GM12872 (cell line): Measurements from ENCODE around the gene FNDC3B.

Source experiments
- TF ChIP-seq, protein P1 (sequence below): IDR thresholded peaks from 3 replicates; pipeline ENCODE4 v1.5.1; 2011; ENCODE audit warnings: low read depth, mild to moderate bottlenecking, low read length, moderate library complexity; ENCODE audit not compliant: insufficient read depth

Gene FNDC3B

DNA sequence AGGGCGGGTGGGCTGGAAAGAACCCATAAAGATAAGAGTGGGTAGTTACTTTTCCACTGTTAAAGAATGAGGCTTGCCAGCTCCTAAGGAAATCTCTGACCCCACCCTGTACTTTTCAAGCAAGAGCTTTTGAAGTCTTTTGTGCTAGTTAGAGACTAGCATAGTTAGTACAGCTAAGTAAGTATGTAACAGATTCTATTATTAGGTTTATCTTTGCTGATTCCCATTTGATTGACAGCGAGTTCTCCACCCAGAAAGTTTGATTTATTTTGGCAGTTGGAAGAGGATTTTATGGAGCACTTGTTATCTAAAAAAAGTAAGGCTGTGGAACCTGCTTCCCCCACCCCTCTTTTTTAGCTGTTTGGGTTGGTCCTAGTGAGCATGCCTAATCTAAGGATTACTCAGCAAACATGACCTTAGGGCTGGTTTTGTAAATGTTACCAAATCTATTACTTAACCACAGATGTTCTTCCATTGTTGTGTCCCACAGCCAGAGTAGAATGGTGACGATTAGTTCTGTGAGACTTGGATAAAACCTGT is 57.6 kb downstream of the FNDC3B start:
- TF ChIP-seq, protein P1, sequence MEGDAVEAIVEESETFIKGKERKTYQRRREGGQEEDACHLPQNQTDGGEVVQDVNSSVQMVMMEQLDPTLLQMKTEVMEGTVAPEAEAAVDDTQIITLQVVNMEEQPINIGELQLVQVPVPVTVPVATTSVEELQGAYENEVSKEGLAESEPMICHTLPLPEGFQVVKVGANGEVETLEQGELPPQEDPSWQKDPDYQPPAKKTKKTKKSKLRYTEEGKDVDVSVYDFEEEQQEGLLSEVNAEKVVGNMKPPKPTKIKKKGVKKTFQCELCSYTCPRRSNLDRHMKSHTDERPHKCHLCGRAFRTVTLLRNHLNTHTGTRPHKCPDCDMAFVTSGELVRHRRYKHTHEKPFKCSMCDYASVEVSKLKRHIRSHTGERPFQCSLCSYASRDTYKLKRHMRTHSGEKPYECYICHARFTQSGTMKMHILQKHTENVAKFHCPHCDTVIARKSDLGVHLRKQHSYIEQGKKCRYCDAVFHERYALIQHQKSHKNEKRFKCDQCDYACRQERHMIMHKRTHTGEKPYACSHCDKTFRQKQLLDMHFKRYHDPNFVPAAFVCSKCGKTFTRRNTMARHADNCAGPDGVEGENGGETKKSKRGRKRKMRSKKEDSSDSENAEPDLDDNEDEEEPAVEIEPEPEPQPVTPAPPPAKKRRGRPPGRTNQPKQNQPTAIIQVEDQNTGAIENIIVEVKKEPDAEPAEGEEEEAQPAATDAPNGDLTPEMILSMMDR = no peak

DNA sequence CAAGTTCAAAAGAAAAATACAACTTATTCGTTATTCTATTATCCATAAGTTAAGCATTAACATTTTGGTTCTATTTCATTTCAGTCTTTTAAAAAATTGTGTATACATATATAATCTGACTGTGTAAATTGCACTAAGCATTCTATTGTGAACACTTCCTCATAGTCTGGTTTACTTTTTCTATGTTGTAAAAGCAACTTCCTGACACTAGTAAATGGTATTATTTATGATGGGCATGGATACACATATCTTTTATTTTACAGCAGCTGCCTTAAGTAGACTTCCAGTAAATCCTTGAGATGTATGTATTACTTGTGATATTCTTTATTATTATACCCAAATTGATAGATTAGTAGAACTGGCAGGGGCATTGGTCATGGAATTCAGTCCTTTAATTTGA is 58.2 kb downstream of the FNDC3B start:
- TF ChIP-seq, protein P1 = no peak

DNA sequence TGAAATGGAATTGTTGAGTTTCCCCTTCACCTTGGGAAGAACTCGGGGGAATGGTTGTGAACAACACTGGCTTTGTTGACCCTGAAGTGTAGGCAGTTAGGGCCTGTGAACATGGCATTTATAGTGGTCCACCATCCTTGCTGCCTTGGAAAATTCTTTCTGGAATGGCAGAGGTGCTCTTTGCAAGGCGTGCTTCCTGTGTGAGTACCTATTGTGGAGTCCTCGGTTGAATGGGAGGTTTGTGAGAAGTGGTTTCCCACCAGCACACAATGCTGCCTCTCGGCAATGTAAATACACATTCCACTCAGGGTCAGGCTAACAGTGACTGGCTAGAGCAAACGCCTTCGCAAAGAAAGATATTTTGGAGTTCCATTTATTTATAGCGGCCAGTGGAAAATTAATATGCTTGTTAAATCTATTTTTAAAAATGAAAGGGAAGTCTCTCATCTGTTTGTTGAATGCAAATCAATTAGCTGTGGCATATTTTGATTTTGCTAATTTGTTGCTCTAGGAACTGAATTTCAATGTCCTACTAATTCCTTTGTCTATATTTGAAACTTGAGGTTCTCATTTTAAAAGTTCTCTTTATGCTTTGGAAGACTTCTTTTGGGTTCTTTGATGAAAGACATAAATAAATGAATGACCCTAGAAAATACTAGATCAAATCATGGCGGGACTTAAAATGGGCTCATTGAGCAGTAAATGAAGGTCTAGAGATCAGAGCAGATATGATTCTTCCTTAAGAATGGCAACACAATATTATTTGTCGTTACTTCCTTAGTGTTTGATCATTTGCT is 59.5 kb downstream of the FNDC3B start:
- TF ChIP-seq, protein P1 = no peak

DNA sequence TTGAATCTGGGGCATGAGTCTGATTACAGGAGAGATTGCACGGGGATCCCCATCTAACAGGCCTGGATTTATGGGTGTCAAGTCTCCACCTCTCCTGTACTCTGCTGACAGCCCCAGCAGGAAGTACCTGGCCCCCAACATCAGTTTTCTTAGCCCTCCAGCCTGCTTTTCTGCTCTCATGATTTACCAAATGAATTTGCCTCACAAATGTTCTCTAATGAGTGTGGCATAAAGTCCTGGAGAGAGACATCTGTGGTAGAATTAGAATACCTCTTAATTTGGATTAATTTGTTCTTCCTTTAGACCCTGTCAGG is 60.1 kb downstream of the FNDC3B start:
- TF ChIP-seq, protein P1 = no peak

DNA sequence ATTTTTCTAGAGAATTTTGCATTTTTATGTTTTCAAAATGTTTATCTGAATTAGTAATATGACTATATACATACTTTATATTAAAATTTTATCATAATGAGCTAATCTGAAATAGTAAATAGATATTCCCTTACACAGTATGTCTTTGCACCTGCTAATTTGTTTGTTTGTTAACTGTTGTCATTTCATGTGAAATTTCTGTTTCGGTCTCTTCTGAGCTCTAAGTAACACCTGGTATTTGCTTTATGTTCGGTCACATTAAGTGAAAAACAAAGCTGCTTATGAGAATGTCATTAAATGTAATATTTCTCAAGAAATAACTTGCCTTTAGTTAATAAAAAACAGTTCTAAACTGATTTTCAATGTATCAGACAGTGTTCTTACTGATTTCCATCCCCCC is 61.1 kb downstream of the FNDC3B start:
- TF ChIP-seq, protein P1 = no peak

DNA sequence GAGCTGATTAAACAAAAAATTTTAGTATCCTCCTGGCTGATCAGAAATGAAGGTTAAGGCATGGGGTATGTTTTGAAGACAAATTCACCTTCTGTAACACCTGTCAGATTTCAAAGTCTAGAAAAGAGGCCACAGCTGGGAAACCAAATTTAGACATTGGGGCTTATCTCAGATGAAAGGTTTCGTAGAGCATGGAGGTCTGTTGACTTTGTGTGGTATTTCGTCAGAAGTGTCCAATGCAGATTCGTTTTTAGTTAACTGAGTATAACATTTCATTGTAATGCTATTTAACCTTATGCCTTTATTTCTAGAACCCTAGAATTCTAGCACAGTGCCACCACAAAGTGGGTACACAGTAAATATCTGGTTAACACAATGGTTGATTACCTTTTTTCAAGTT is 61.7 kb downstream of the FNDC3B start:
- TF ChIP-seq, protein P1 = no peak

DNA sequence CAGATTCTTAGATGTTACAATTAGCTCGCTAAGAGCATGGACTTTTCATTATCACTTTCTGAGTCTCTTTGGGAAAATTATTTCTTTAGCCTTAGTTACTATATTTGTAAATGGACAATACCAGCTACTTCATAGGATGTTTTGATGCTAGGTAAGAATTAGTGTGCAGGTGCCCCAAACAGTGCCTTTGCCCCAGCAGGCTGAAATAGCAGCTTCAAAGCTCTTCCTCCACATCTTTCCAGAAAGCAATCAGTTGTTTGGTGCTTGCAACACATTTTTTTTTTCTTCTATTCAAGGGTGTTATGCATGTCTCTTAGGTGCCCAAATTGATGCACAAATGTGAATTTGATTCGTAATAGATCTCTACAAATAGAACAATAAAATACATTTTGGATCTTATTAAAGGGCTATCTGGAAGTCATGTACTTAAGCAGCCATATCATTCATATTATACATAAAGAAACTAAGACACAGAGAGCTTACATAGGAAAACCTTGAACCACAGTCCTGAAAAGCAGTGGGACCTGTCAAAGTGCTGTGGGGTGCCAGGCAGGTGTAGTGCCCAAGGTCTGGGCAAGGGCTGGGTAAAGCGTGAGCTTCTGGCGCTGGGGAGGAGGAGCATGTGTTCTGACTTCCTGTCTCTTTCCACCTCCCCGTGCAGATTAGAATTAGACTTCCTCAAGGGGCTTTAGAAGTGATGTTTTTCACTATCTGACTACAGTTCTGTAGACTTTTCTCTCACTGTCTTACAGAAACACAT is 62.9 kb downstream of the FNDC3B start:
- TF ChIP-seq, protein P1 = no peak
